Superior temporal gyrus (tissue), 1 donor: ENCODE results near the gene HDAC8.
A peak's percentile ranks its signal among the peaks of the same experiment; 100 is the strongest.
"Not testable (repeated sequence)": the region's sequence is repeated elsewhere in the genome, so short reads cannot be mapped to it uniquely, and the experiment has no call there.

Source experiments
- DNase-seq: peaks from one replicate; pipeline ENCODE4 v3.0.0-alpha.2; 2016; ENCODE audit errors: extremely low spot score

HDAC8 gene

DNA sequence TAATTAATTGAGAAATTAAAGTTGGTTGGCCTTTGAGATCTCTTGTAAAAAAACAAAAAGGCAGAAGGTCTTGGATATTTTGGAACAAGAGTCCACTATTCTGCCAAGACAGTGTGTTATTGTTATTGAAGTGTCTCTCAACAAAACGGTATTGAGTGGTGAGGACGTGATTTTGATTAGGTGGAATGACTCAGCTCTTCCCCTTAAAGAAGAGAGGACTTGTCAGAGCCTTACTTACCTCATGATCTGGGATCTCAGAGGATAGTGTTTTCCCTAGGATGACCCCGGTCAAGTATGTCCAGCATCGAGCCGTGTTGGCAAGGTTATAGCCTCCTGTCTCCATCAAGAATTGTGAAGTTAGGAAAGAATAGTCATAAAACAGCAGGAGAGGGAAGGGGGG lies 110.9 kb downstream of the HDAC8 start:
- DNase-seq = no peak

DNA sequence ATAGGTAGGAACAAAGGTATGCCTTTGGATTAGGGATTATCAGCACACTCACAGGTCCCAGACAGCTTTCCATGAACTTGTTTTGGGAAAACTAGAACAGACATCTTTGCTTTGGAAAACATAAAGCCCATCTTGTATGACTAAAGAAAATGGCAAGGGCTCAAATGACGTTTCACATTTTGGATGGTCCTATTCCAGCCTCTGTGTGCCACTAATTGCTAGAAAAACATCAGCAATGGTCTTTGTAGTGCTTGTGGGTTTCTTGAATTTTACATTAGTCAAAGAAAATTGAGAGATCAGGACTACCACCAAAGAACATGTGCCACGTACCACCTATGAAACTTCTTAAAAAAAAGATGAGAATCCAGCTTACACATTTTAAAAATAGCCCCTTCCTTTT lies 111.4 kb downstream of the HDAC8 start:
- no peak for DNase-seq

DNA sequence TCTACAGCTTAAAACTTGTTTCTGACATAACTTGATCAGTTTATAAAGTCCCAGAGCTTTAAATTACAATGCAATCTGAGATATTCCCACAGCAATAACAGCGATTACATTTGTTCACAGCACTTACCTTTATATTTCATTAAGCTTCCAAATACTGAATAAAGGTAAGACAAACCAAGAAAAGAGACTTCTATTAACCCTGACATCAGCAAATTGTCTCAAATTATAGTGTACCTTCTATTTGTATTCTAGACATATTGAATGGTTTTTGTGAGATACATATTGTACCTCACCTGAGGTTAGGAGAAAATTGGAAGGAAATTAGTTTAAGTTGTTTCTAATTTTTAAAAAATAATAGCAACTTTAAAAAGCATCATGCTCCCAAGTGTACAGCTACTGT lies 111.9 kb downstream of the HDAC8 start:
- no peak for DNase-seq

DNA sequence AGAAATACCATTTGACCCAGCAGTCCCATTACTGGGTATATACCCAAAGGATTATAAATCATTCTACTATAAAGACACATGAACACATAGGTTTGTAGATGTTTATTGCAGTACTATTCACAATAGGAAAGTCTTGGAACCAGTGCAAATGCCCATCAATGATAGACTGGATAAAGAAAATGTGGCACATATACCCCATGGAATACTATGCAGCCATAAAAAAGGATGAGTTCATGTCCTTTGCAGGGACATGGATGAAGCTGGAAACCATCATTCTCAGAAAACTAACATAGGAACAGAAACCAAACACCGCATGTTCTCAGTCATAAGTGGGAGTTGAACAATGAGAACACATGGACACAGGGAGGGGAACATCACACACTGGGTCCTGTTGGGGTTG lies 123.6 kb downstream of the HDAC8 start:
- DNase-seq = not testable (repeated sequence)

DNA sequence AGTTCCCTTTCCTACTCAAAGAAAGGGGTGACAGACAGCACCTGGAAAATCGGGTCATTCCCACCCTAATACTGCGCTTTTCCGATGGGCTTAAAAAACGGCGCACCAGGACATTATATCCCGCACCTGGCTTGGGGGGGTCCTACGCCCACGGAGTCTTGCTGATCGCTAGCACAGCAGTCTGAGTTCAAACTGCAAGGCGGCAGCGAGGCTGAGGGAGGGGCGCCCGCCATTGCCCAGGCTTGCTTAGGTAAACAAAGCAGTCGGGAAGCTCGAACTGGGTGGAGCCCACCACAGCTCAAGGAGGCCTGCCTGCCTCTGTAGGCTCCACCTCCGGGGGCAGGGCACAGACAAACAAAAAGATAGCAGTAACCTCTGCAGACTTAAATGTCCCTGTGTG lies 131.9 kb downstream of the HDAC8 start:
- DNase-seq = not testable (repeated sequence)

DNA sequence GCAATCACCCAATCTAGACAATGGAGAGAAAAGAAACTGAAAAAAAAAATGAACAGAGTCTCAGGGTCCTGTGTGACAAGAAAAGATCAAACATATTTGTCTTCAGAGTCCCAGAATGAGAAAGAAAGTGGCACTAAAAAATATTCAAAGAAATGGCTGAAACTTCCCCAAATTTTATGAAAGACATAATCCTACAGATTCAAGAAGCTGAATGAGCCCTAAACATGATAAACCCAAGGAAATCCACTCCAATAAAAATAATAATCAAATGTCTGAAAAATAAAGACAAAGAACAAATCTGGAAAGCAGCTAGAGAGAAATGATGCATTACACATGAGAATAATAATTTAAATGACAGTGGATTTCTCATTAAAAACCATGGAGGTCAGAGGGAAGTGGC lies 136.6 kb downstream of the HDAC8 start:
- DNase-seq = no peak

DNA sequence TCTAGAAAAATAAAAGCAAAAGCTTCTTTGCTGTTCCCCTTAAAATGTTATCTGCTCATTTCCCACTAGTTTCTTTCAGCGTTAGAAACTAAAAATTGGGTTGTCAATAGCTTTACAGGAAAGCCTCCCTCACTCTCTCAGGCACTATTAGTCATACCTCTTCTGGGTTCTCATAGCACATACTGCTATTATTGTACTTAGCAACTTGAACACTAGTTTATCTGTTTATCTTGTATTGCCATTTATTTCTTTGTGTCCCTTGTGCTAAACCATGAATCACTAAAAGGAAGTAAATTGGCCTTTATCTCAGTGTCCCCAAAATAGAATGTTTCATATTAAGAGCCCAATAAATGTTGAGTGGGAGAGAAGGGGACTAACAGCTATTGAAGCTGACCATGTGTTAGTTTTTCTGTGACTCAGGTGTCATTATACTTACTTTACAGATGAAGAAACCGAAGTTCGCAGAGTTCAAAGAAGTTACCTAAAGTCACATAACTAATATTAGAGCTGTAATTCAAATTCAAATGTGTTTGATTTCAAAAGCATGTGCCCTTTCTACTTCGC lies 142.2 kb downstream of the HDAC8 start:
- no peak for DNase-seq

DNA sequence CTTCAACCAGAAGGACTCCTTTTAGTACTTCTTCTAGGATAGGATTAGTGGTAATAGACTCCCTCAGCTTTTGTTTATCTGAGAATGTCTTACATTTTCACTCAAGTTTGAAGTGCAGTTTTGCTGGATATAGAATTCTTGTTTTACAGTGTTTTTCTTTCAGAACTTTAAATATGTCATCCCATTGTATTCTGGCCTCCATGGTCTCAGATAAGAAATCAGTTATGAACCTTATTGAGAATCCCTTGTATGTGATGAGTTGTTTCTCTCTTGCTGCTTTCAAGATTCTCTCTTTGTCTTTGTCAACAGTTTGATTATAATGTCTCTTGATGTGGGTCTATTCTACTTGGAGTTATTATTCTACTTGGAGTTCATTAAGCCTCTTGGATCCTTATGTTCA lies 150.8 kb downstream of the HDAC8 start:
- no peak for DNase-seq

DNA sequence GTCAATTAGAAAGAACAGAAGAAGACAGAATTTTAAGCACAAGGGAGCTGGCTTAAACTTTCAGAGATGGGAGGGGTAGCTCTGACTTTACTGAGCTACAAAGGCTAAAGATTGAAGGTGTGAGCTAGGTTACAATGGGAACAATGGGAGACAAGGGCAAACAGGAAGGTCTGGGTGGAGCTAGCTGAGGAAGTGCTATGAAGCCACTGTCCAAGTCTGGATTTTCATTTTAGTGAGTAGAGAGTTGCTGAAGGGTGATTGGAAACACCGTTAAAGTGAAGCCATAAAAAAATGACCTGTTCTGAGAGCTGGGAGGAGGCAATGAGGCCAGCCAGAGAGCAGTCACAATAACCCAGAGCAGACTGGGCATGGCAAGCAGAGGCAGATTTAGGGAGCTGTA lies 162.7 kb downstream of the HDAC8 start:
- no peak for DNase-seq

DNA sequence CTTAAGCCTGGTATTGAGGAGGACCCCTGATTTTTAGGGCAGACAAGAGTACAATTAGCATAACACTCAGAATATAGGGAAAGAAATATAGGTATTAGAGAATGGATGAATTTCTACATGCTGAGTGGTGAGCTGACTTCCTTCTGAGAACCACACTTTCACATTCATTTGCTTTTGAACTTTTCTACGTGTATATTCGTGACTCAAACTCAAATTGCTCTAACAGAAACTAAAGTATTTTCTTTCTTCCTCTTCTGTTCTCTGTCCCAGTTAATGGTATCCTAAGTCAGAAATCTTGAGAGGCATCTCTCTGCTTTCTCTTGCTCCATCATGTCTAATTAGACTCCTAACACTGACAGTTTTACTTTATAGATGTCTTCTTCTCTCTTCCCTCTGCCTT lies 163.8 kb downstream of the HDAC8 start:
- no peak for DNase-seq

DNA sequence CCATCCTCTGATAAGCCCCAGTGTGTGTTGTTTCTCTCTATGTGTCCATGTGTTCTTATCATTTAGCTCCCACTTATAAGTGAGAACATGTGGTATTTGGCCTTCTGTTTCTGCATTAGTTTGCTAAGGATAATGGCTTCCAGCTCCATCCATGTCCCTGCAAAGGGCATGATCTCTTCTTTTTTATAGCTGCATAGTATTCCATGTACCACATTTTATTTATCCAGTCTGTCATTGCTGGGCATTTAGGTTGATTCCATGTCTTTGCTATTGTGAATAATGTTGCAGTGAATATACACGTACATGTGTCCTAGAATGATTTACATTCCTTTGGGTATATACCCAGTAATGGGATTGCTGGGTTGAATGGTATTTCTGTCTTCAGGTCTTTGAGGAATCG lies 167.5 kb downstream of the HDAC8 start:
- DNase-seq = not testable (repeated sequence)

DNA sequence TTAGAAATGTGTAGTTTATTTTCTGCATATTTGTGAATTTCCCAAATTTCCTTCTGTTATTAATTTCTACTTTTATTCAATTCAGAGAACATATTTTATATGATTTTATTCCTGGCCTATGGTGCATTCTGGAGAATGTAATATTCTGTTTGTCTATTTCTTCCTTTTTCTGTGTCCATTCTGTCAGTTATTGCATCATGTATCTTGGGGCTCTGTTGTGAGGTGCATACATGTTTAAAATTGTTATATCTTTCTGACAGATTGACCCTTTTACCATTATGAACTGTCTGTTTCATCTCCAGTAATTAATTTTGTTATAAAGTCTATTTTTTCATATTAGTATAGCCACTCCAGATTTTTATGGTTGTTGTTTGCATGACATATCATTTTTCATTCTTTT lies 170.0 kb downstream of the HDAC8 start:
- no peak for DNase-seq

DNA sequence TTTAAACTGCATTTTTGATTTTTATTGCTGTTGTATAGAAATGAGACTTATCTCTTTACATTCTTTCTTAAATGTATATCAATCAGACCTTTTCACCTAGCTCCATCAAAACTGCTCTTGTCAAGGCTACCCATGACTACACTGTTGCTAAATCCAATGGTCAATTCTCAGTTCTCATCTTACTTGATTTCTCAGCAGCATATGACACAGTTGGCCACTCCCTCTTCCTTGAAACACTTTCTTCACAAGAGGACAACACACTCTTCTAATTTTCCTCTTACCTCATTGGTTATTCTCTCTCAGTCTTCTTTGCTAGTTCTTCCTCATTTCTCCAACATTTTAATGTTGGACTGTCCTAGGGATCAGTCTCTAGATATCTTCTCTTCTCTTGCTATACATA lies 172.8 kb downstream of the HDAC8 start:
- DNase-seq = no peak

DNA sequence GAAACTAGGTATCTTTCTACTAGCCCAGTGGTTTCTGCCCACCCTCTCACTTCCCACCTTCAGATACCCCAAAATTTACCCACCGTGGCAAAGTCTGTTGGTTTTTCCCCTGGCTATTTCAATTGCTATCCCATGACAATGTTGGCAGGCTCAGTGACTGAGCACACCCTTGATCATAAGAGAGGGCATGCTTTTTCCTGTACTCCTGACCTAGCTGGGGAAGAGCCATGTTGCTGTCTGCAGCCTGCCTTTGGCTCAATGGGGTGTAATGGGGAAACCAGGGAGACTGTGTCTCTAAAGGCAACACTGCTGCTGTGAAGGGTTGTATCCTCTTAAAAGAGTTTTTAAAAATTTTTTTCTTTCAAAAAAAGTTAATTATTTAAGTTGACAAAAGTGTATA lies 176.5 kb downstream of the HDAC8 start:
- no peak for DNase-seq

DNA sequence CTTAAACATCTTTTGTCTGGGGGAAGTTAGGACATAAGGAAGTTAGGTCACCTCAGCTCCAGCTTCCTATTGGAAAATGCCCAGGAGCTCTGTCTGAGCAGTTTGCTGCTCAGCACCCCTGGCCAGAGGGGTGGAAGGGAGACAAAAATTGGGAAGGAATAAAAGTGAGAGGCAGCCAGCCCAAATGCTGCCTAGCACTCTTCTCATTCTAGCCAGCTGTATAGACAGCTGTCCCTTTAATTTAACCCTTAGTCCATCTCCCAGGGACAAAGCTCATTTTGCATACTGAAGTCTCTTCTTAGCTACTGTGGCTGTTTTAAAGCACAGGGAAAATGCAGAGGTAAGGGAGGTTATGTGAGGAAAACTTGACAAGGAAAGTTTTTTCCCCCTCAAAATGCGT lies 177.4 kb downstream of the HDAC8 start:
- DNase-seq = no peak

DNA sequence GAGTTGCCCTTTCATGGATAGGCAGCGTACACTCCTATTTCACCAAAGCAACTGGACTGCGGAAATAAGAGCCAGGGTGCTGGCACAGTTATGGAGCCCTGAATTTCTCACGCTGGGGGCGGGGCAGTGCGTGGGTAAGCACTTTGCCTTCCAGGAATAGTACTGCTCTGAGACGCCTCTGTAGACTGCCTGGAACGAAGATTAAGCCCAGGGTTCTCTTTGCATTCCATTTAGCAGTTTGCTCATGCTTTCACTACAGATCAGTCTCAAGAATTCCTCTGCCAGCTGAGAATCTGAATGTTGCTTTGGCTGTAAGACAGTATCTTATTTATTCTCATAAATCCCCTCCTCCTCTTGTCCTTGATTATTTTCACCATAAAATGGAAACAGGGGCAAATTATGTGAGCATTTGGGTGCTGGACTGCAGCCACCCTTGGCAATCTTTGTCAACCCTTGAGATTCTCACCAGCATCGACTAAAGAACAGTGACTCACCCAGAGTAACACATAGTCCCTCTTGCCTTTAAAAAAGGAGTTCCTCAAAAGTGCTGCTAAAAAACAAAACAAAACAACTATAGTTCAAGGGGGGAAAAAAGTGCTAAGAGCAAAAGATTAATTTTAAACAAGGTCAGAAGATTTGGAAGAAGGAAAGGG lies 178.0 kb downstream of the HDAC8 start:
- DNase-seq = no peak

DNA sequence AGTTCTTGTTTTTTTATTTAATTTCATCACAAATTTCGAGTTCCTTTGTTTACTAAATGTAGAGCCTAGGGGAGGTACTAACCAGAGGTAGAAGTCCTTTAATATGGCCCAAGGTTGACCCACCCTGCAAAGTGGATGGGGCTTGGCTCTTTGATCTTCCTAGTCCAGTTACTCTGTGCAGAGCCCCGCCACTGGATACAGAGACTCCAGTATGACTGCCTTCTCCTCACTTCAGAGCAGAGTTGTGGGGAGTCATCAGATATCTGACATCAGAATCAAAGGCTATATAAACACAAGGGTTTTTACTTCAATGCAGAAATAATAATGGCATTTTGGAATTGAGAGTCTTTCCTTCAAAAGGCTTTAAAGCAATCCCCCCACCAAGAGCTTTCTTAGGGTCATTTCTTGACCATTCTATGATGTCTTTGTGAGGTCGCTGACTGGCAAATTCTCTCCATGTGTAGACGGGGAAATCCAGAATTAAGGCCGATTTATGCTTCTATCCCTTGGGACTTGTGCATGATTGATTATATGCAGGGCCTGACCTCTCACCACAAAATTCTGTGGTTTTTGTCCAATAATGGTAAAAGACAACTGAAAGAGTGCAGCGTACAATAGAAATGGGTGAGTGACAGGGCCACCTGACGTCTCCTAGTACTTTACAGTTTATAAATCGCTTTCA lies 178.7 kb downstream of the HDAC8 start:
- no peak for DNase-seq

DNA sequence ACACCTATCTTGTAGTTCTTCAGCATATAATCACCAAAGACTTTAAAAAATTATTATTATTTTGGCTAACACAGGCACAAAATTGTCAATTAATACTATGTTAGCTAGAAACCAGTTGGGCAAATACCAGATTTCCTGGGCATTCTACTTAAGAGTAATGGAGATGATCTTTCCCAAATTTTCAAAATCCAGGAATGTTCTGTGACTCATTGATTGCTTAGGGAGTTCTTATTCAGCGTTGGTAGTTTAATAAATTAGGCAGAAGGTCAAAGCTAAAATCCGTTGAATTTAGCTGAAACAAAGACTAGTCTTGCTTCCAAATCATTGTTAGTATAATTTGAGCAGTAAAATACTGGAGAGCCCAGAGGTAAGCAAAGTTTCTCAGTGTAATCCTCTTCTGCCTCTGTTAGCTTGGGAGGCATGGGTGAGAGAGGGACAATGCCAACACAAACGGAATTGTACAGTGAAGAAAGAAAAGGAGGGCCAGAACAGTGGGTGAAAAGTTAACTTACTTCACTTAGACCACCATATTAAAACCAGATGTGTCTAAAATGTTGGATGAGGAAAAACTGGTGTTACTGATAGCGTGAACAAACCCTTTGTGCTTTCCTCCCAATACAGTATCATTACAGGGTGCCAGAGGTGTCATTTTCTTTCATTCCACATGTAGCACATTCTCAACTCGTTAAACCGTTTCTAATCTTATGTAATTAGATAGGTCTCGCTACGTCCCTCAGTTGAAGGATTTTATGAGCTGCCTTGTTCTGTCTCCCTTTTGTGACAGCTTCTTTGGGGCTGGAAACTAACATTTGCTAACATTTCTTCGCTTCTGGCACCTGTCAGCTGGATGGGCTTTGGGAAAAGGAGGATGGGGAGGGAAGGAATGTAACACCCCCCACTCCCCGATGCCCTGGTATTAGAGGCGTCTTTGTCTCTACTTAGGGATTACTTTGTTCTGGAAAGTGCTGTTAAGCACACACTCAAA lies 179.5 kb downstream of the HDAC8 start:
- no peak for DNase-seq

DNA sequence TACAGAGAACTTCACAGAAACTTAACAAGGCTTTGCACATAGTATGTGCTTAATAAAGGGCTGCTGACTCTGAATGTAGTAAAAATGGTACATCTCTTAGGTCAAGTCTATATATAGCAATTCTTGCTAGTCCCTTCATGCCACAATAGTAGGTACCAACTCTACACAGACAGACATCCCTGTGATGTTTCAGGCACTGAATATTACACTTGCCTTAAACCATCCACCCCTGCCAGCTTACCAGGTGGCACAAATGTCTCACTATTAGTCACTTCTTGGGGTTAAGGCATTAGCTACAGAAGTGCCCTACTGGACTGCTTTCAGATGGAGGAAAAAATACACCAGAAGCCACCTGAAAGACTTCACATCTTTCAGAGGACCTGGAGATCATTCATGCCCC lies 180.6 kb downstream of the HDAC8 start:
- DNase-seq = no peak

DNA sequence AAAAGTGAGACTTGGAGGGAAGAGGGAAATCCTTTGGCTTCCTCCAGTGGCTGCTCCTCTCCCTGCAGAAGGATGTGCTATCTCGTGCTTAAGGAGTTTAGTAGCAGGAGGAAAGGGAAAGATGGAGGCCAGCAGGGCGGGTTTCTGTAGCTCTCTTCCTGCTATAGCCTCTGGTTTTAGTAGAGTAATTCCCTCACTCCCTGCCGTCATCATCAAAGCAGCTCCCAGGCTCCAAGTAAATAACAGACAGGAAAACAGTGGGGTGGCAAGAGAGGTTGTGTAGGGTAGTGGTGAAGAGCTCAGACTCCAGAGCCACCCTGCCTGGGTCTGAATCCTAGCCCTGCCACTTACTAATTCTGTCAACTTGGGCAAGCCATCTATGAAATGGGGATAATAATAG lies 185.4 kb downstream of the HDAC8 start:
- DNase-seq = no peak

DNA sequence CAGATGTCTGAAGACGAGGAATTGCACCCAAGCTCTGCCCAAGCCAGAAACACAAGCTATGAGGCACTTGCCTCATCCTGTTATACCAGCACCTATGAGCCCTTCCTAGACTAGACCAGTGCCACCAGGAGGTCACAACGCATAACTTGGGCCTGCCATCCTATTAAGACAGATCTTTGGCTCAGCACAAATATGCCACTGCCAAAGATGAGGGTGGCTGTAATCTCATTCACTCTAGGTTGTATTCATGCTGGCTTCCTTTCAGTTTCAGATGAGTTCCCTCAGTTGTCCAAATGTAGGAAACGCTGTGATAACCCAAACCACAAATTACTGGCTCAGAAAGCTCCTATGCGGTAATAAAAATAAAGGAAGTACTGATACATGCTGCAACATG lies 190.4 kb downstream of the HDAC8 start:
- DNase-seq = no peak

DNA sequence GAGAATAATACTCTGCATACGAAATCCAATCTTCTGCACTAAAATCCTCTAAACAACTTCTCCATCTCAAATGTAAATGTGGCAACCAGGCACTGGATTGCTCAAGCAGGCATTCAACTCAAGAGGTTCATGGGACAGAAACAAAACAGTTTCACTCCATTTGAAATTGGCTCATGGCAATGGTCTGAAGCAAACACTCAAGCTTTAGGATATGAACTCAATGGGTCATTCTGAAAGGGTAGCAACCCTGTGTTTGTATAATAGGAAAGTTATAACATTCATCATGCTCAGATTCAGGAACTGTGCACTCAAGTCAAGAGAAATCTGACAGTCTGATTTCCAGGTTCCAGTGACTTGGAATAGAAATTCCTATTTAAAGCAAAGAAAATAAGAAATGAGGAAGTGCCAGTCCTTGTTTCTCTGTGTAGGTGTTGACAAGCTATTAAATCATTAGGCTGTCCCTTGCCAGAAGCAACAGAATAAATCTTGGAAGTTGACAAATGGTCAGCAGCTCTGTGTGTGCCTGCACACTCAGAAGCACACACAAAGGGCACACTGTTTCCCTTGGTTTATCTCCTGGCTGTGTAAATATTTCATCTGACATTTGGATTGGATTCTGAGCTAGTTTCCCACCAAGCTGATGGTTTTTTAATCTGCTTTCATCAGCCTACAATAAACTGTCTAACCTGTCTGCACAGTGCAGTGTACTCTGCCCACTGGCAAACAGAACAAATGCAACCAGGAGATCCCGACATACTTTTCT lies 191.0 kb downstream of the HDAC8 start:
- DNase-seq = peak; percentile 14
